SIG-M5 treated with dmso at 0.1 percent for 504 hours (cell line): ENCODE measurements around the gene RASSF1.
A peak's percentile ranks its signal among the peaks of the same experiment; 100 is the strongest.

Experiments
- DNase-seq: peaks from one replicate; lab custom pipeline; 2025; ENCODE audit not compliant: unreplicated experiment; lab: John Stamatoyannopoulos, UW

RASSF1 gene, protein sequence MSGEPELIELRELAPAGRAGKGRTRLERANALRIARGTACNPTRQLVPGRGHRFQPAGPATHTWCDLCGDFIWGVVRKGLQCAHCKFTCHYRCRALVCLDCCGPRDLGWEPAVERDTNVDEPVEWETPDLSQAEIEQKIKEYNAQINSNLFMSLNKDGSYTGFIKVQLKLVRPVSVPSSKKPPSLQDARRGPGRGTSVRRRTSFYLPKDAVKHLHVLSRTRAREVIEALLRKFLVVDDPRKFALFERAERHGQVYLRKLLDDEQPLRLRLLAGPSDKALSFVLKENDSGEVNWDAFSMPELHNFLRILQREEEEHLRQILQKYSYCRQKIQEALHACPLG

DNA sequence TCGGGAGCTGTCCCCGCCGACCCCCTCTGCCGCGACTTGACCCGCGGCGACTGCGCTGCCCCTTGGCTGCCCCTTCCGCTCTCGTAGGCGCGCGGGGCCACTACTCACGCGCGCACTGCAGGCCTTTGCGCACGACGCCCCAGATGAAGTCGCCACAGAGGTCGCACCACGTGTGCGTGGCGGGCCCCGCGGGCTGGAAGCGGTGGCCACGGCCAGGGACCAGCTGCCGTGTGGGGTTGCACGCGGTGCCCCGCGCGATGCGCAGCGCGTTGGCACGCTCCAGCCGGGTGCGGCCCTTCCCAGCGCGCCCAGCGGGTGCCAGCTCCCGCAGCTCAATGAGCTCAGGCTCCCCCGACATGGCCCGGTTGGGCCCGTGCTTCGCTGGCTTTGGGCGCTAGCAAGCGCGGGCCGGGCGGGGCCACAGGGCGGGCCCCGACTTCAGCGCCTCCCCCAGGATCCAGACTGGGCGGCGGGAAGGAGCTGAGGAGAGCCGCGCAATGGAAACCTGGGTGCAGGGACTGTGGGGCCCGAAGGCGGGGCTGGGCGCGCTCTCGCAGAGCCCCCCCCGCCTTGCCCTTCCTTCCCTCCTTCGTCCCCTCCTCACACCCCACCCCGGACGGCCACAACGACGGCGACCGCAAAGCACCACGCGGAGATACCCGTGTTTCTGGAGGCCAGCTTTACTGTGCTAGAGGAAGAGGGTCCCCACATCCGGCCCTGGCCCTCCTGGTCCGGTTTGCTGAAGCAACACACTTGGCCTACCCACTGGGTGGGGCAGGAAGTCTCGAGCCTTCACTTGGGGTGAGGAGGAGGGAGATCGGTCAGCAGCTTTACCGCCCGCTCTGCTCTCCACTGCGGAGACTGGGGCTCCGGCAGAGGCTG lies at the start of gene RASSF1:
RASSF1 (minus strand) TSS at position 389 of the 882 bp plus-strand sequence; CDS start at position 358, 31 bp downstream.
- peak; percentile 98 for DNase-seq

DNA sequence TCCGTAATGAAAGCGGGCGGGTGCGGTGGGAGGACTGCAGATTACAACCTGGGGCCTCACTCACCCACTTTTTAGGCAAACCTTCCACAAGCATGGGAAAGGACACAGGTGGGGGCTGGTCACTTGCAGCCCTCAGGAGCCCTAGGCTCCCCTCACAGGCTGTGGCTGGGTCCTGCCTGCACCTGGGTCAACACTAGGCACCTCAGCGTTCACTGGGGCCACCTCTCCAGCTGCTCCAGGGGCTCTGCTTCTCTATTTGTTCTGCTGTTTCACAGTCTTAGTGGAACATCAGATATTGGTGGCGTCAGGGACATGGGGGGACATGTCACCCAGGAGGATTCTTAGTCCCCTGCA lies 48.8 kb upstream of the RASSF1 start:
- DNase-seq = no peak

DNA sequence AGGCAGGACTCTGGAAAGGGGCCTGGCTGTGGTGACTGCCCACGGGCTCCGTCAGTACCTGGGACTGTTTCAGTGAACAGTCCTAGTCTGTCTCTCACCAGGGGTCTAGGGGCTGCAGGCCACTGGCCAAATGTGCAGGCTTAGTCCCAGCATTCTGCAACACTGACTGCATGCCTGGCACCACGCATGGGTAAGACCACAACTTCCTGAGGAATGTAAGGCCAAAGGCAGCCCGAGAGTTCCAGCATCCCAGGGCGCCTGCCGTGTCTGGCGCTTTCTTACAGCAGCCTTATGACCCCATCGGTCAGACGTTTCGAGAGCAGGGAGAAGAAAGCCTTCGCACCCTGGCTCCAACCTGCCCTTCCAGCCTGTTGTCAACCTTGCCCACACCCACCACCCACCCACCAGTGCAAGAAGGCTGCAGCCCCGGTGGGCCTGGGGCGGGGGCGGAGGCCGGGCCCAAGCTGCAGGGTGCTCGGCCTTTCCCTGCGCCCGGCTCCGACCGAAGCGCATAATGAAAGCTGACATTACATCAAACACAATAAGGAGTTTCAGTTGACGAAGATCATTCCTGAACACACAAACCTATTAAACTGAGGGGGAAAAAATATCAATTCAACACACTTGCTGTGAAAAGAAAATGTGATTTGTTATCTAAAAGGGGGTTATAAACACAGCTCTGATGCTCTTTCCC lies 48.2 kb upstream of the RASSF1 start:
- DNase-seq = no peak

DNA sequence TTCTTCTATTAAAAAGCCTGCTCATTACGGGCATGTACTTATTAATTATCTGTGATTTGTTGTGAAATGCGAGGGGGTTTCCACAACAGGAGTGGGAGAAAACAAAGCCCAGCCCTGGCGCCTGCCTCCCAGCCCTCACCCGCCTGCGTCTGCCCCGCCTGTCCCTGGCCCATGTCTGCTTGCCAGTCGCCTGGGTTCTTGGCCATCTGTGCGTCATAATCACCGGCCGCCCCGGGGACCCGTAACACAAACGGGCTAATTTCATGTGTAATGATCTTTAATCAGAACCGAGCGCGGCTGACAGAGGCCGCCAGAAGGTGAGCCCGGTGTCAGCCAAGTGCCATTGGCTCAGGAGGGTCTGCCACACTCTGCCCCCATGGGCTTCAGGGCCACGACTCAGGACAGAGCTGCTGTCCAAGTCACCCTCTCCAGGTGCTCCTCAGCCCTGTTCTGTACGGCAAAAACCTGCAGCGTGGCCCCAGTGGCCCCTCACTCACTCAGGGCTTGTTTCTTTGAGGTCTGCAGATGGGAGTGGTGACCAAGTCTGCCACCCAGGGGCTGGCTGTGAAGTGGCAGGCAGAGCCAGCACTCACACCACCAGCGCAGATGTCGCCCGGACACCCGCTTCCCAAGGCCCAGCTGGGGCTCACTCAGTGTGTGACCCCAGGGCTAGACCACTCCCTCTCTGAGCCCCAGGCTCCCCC lies 47.5 kb upstream of the RASSF1 start:
- DNase-seq = no peak

DNA sequence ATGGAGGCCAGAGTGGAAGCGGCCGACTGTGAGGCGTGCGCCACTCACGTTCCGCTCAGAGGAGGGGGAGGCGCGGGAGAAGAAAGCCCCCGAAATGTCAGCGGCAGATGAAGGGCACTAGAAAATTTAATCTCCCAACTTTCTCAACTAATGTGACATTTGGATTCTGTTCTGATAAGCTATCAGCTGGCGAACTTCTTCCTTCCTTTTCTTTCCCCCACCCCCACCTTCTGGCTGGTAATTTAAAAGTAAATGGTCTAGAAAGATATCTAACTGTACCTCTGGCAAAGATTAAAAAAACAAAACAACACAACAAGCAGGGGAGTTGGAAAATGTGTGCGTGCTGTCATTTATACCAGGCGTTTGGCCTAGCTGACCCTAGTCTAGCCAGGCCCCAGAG lies 45.1 kb upstream of the RASSF1 start:
- no peak for DNase-seq

DNA sequence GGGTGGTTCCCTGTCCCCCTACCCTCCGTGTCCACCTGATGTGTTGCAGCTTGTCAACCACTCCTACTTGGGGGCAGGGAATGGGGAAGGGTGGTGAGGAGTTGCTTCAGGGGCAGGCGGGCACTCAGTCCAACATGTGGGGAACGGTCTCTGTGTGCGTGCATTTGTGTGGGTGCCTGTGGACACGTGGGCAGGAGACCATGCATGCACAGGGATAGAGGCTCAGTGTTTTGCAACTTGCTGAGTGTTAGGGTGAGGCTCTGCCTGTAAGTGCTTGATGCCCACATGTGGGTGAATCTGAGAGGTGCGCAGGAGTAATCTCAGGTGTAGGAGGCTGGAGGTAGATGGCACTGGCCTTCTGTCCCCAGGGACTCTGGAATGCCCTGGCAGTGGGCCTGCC lies 43.1 kb upstream of the RASSF1 start:
- no peak for DNase-seq

DNA sequence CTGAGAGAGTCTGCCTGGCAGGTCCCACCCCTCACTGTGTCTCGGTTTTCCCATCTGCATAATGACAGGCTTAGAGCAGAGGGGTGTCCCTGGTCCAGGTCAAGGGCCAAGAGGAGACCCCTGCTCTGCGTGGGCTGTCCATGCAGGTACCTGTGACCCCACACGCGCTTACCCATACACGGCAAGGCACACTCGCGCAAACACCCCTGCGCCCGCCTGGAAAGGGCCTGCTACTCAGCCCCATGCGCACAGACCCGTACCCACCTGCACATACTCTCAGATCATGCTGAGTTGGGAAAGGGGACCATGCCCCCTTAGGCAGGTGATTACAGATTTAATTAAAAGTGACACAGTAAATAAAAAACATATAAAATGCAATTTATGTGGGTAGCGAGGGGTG lies 42.1 kb upstream of the RASSF1 start:
- no peak for DNase-seq

DNA sequence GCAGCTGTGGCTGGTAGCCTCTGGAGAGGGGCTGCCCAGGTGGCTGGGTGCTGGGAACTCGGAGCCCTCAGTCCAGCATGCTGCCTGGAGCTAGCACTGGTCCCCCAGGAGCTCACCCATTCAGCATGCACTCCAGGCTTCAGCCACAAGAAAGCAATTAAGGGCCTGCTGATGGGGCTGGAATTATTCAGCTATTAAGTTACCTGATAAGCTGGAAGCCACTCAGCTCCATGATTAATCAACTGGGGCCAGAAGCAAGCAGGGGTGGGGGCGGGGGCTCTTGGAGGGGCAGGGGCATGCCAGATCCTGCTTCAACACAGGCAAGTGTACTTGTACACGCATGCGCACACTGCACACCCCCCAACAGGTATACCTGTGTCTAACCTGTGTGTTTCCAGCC lies 40.7 kb upstream of the RASSF1 start:
- DNase-seq = no peak

DNA sequence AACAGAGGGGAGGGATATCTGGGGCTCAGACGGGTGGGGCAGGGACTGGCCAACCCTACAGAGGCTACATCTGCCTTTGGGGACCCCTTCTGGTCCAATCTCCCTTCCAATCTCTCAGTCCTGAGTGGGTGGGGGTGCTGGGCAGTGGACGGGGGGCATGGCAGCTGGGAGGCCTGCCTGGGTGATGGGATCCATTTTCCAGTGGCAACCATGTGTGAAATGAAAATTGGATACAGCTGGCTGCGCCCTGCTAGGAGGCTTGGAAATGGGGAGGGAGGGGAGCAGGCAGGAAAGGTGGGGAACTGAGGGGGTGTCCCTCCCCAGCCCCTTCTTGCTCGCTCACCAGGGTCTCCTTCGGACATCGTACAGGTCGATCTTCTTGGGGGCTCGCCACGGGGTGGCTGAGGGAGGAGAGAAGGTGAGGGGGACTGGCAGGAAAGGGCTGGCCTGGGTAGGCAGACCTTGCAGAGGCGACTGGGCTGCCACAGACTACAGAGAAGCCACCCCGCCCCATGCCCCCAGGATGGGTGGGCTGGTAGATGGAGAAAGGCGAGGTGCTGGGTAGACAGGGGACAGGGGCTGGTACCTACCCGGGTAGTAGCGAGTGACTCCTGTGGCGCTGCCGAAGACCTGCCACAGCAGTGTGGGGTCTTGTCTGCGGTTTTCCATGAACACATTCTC lies 39.9 kb upstream of the RASSF1 start:
- DNase-seq = no peak

DNA sequence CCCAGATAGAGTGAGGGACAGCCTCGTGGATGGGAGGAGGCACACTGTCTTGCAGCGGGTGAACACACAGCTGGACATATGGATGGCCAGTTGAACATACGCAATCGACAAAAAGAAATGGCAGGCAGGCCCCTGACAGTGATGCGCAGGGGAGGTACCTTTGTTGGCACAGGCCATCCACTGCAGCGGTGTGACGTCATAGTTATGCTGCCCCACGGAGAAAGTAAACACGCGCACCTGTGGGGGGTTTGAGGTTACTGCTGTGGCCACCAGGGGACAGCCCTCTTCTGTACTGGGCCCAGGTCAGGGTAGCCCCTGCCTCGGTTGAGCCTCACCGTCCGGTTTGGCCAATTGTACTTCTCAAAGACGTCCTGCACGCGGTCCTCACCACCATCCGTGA lies 38.1 kb upstream of the RASSF1 start:
- no peak for DNase-seq

DNA sequence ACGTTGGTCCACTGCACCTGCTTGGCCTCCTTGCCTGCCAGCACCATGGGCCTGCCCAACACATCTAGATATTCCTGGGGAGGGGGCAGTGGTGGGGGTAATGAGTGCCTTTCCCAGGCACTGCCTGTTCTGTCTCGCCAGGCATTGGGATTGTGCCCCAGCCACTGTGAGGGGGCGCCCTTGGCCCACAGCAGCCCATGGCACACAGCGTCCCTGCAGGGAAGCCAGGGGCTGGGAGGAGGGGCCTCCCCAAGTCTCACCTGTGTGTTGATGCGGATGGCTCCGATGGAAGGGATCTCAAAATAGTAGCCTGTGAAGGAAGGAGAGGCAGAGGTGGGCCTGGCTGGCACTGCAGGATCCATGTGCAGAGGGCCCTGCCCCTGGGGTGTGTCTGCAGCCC lies 37.4 kb upstream of the RASSF1 start:
- DNase-seq = no peak

DNA sequence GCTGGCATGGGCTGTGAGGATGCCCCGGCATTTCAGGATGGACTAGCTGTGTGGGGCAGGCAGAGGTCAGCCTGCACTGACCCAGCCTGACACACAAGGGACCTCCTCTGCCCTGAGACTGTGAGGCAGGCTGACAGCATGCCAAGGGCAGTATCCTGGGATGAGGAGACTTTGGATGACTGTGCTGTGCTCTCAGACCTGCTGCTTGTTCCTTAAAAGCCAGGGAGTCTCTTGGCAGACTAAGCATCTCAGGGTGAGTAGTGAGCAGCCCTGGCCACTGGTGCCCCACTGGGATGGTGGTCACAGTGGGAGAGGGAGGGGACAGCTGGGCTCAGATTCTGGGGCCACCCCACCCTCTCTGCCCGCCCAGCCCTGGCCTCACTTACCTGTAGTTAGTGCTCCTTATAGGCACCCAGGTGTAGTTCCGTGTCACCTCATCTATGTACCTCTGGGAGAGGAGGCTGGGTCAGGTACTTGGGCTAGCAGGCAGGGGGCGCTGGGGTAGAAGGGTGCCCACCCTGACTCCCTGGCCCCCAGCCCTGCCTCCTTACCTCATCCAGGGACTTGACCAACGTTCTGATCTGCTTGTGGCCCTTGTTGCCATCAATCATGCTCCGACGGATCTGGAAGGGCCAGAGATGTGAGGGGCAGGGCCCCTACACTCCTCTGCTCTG lies 34.8 kb upstream of the RASSF1 start:
- no peak for DNase-seq

DNA sequence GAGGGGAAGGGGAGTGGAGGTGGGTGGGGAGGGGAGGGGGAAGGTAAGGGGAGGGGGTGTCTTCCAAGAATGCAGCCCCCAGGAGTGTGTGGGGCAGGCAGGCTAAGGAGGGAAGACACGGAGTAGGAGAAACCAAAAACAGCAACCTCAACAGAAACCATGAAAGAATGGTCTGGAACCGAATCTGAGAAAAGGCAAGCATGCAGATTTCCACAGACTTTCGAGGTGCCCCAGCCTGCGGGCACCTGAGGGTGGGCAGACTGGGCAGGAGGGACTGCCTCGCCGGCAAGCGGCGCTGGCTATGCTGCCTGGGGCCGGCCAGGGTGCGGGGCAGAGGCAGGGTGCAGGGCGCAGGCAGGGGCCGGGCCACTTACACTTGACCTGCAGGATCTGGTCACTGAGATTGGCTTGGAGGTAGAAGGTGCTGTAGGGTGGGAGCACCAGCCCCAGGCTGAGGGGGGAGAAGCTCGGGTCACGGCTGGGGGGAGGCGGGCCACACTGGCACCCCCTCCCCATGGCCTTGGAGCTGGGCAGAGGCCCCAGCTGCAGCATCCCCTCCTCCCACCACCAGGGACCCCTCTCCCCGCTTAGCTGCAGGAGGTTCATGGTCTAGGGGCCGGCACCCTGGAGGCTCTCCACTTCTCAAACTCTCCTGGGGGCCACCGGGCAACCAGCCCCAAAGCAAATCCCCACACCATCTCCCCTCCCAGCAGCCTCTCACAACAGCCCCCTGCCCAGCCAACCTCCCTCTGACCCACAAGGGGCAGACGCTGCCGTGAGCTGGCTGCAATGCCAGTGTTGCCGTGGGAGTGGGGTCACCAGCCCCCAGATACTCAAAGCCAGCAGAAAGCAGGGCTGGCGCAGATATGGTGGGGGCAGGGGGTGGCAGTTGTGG lies 34.0 kb upstream of the RASSF1 start:
- DNase-seq = no peak

DNA sequence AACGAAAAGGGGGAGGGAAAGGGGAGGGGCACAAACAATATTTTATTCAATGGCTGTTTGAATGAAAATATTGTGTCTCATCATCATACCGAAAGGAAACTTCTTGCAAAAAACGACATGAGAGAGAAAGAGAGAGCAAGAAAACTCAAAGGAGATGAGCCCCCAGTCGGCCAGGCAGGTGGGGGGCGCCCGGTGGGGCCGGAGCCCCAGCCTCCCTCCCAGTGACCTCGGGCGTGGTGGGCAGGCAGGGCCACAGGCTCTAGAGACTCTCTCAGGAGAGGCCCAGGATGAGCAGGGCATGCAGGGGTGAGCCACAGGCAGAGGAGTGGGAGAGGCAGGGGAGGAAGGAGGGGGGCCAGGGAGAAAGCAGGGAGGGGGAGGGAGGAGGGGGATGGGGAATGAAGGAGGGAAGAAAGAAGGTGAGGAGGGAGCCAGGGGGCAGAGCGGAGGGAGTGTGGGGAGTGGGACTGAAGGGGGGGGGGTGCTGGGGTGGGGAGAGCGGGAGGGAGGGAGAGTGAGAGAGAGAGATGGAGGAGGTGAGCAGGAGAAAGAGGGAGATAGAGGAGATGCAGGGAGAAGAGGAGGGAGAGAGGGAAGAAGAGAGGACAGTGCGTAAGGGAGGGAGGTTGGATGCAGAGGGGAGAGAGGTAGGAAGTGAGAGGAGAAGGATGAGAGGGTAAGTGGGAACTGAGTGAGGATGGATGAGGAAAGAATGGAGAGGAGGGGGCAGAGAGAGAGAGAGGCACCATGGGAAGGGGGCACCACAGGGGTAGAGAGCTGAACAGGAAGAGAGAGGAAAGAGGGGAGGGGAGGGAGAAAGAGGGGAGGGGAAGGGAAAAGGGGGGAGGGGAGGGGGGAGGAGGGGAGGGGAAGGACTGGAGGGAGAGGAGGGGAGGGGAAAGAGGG lies 32.8 kb upstream of the RASSF1 start:
- DNase-seq = no peak

DNA sequence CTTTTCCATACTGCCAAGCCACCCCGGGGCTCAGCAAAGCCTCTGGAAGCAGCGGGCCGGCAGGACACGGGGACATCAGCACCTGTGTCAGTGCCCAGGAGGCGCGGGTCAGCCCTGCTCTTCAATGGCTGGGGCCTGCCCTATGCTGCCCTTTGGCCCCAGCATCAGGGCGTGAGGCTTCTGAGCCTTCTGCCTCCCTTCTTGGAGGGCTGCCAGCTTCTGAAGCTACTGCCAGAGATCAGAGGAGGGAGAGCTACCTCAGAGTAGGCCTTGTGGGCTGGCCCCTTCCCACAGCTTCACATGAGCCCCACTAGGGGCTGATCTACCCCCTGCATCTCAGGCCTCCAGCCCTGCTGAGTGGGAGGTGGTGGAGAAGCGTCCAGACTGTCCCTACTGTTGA lies 31.7 kb upstream of the RASSF1 start:
- no peak for DNase-seq

DNA sequence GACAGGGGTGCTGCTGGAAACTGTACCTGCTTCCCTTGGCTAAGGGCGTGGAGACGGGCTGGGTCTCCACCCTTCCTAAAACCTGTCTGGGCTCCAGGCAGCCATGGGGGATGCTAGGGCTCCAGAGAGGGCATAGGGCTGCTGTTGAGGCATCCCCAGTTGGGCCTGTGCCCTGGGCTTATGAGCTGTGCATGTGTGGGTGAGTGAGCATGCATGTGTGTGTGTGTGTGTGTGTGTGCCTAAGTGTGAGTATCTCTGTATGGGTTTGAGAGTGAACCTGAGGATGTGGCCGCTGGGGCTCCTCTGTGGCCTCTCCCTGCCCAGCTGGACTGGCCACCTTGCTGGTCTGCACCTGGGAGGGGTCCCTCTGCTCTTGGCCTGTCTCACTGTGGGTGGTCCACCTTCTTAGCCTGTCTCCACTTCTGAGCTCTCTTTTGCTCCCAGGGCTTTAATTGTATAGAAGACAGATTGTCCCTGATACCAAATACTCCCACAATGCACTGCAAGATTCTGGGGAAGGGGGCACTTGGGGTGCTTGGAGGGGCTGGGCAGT lies 30.6 kb upstream of the RASSF1 start:
- DNase-seq = no peak

DNA sequence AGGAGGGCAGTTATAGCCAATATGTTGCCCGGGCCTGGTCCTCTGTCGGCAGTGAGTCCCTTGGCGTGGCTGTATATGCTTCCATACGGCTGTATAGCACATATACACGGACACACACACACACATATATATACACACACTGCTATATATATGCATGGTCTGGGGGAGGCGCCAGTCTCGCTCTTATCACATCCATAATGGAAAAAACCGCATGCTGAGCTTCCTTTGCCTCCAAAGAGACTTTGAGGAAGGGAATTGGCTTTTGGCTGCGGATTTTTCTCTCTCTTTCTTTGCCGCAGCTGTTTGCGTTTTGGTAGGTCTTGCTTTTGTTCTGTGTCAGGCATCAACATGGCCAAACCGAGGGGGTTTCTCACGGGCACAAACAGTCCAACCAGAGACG lies 30.0 kb upstream of the RASSF1 start:
- DNase-seq = peak; percentile 17
